AG08396 (cell line): ENCODE results near the gene ACER3.

ENCODE experiments used
- DNase-seq: peaks from one replicate; pipeline ENCODE4 v3.0.0; 2012; ENCODE audit warnings: low spot score, mixed read lengths

Gene ACER3

GRCh38 chr11:77074205-77074604, 213.5 kb downstream of the ACER3 start:
- DNase-seq = no peak

GRCh38 chr11:77074626-77075221, 214.0 kb downstream of the ACER3 start:
- DNase-seq = no peak

- DNase-seq = no peak
Measured at GRCh38 chr11:77075425-77075905, 214.7 kb downstream of the ACER3 start.
